GM23338 (cell line): ENCODE measurements around the gene NKX2-3. TPM values are rescaled to one million over a fixed set of nuclear protein-coding genes. Genes with fewer than 3 reads are reported as not detected.

Experiments
- ATAC-seq: fragments of 200-7000 bp; cut with Tn5 transposase; 3 replicates; pipeline ENCODE4 v1.9.1; 2020
- DNase-seq: peaks from one replicate; pipeline ENCODE4 v3.0.0-alpha.2; 2015; ENCODE audit warnings: low spot score
- H2AFZ ChIP-seq: fragments of 200-600 bp; sonication (generic); 2 replicates; pipeline ENCODE4 v1.8.0; 2016; ENCODE audit warnings: antibody characterized with exemption, mild to moderate bottlenecking, moderate library complexity
- H3F3A ChIP-seq: fragments of 200-600 bp; sonication (generic); replicated peaks from 2 replicates; pipeline ENCODE4 v1.8.0; 2017; ENCODE audit warnings: antibody characterized with exemption, mixed run types, low read depth
- H3K27ac ChIP-seq: fragments of 200-600 bp; sonication (generic); 2 replicates; pipeline ENCODE4 v1.6.1; 2016; ENCODE audit warnings: low read depth
- H3K27me3 ChIP-seq: fragments of 200-600 bp; sonication (generic); 2 replicates; pipeline ENCODE4 v1.8.0; 2016; ENCODE audit warnings: mild to moderate bottlenecking, mixed run types, moderate library complexity; ENCODE audit not compliant: insufficient read depth
- H3K36me3 ChIP-seq: fragments of 200-600 bp; sonication (generic); 2 replicates; pipeline ENCODE4 v1.8.0; 2016; ENCODE audit warnings: mild to moderate bottlenecking; ENCODE audit not compliant: insufficient read depth
- H3K4me1 ChIP-seq: fragments of 200-600 bp; sonication (generic); 2 replicates; pipeline ENCODE4 v1.8.0; 2016; ENCODE audit warnings: mild to moderate bottlenecking, moderate library complexity; ENCODE audit not compliant: insufficient read depth
- H3K4me2 ChIP-seq: fragments of 200-600 bp; sonication (generic); 2 replicates; pipeline ENCODE4 v1.7.1; 2017; ENCODE audit warnings: mixed run types
- H3K4me3 ChIP-seq: fragments of 200-600 bp; sonication (generic); 2 replicates; pipeline ENCODE4 v1.6.1; 2016; ENCODE audit warnings: mixed run types
- H3K79me2 ChIP-seq: fragments of 200-600 bp; sonication (generic); replicated peaks from 2 replicates; pipeline ENCODE4 v1.8.0; 2017; ENCODE audit warnings: mild to moderate bottlenecking; ENCODE audit not compliant: insufficient read depth
- H3K9me2 ChIP-seq: fragments of 200-600 bp; sonication (generic); 2 replicates; pipeline ENCODE4 v1.8.0; 2017; ENCODE audit not compliant: insufficient read depth
- H4K20me1 ChIP-seq: fragments of 200-600 bp; sonication (generic); replicated peaks from 2 replicates; pipeline ENCODE4 v1.8.0; 2017; ENCODE audit warnings: mild to moderate bottlenecking; ENCODE audit not compliant: insufficient read depth
- H3K27ac Mint-ChIP-seq: 2 replicates; pipeline ENCODE4 v1.8.0; 2020; ENCODE audit warnings: inconsistent platforms, mild to moderate bottlenecking, moderate library complexity, mixed read lengths
- H3K27me3 Mint-ChIP-seq: 3 replicates; pipeline ENCODE4 v1.8.0; 2022; ENCODE audit warnings: low read depth, mild to moderate bottlenecking, moderate library complexity, mixed read lengths, inconsistent platforms; ENCODE audit not compliant: insufficient read depth, poor library complexity
- H3K36me3 Mint-ChIP-seq: 3 replicates; pipeline ENCODE4 v1.8.0; 2021; ENCODE audit warnings: low read depth, mild to moderate bottlenecking, inconsistent platforms, moderate library complexity, mixed read lengths
- H3K4me1 Mint-ChIP-seq: 3 replicates; pipeline ENCODE4 v1.8.0; 2020; ENCODE audit warnings: mild to moderate bottlenecking, inconsistent platforms, mixed read lengths
- H3K4me3 Mint-ChIP-seq: 3 replicates; pipeline ENCODE4 v1.8.0; 2021; ENCODE audit warnings: moderate library complexity, mild to moderate bottlenecking, inconsistent platforms, mixed read lengths
- H3K9me3 Mint-ChIP-seq: 3 replicates; pipeline ENCODE4 v1.8.0; 2020; ENCODE audit warnings: moderate library complexity, mild to moderate bottlenecking, inconsistent platforms, mixed read lengths
- CREB1 ChIP-seq: fragments of 250-450 bp; sonication (Bioruptor Pico); IDR thresholded peaks from 2 replicates; pipeline ENCODE4 v1.5.0; 2020; ENCODE audit warnings: low read depth, mild to moderate bottlenecking, moderate library complexity
- CTCF ChIP-seq, 2 experiments: fragments of 200-600 bp in 1 of 2; sonication (generic) in 1 of 2; conservative IDR thresholded peaks; 2 replicates each; pipeline versions ENCODE4 v1.5.1 to v1.6.1; 2016 to 2017; ENCODE audit warnings: antibody characterized with exemption in 2 of 2, low read depth in 2 of 2, mild to moderate bottlenecking in 2 of 2, moderate library complexity in 1 of 2
- EZH2phosphoT487 ChIP-seq: fragments of 200-600 bp; sonication (generic); IDR thresholded peaks from one replicate; pipeline ENCODE4 v1.8.1; 2018; ENCODE audit warnings: antibody characterized with exemption; ENCODE audit not compliant: unreplicated experiment
- REST ChIP-seq: IDR thresholded peaks from one replicate; pipeline ENCODE4 v1.6.1; 2018; ENCODE audit warnings: antibody characterized with exemption; ENCODE audit not compliant: unreplicated experiment
- ZNF114 ChIP-seq: fragments of 250-450 bp; sonication (Bioruptor Pico); IDR thresholded peaks from 2 replicates; pipeline ENCODE4 v1.5.0; 2020; ENCODE audit warnings: mild to moderate bottlenecking, moderate library complexity
- ZNF331 ChIP-seq: fragments of 250-450 bp; sonication (Bioruptor Pico); IDR thresholded peaks from 2 replicates; pipeline ENCODE4 v1.5.0; 2020; ENCODE audit warnings: low read depth, mild to moderate bottlenecking, moderate library complexity
- ZNF462 ChIP-seq: fragments of 250-450 bp; sonication (Bioruptor Pico); IDR thresholded peaks from 2 replicates; pipeline ENCODE4 v1.5.0; 2020; ENCODE audit warnings: mild to moderate bottlenecking, moderate library complexity
- polyA plus RNA-seq: library from polyadenylated mRNA; unstranded; fragments of >200 nt; fragmentation: Nextera tagmentation; extraction: Ambion mirVana; gene quantifications from 2 replicates; pipeline ENCODE4 v1.2.1, GENCODE V29; 2016
- total RNA-seq: library from RNA; depleted of rRNA; stranded (reverse); fragments of >200 nt; shearing (Covaris generic); gene quantifications from 2 replicates; pipeline ENCODE4 v1.2.3, GENCODE V29; 2014

Gene NKX2-3
- total and polyA plus RNA-seq, 2 experiments from 2014 or later, result not detected

GRCh38 chr10:99555825-99556523, 23.2 kb downstream of the NKX2-3 start:
- peaks cover 9% of the 10 kb centered on the region for H3K4me1 ChIP-seq
- H3K9me2 ChIP-seq, result no peaks in the 10 kb centered on the region
- peaks cover 11% of the 10 kb centered on the region for H3K27me3 ChIP-seq
- H3K27ac Mint-ChIP-seq, result no peak overlapping the region; the same call in 1 of the 2 replicates
- peak overlapping the region; percentile 72; the same call in 1 of the 2 replicates for H2AFZ ChIP-seq
- no peak overlapping the region for H3K4me3 ChIP-seq
- H3K27ac ChIP-seq, result no peak overlapping the region
- no peak overlapping the region for H3K4me3 Mint-ChIP-seq
- peaks cover 2% of the 10 kb centered on the region for H3K27me3 Mint-ChIP-seq
- no peak for ATAC-seq
- no peak for TF ChIP-seq EZH2phosphoT487
- TF ChIP-seq CREB1, result no peak
- TF ChIP-seq ZNF114 (CRISPR knock-in tag), result no peak
- TF ChIP-seq ZNF462, result no peak
- TF ChIP-seq ZNF331 (CRISPR knock-in tag), result no peak
- no peak for TF ChIP-seq REST
- TF ChIP-seq CTCF (conservative IDR thresholded peaks at IDR 0.05; ENCODE audit: low read depth in 2 of 2), result no peak
- H3K9me3 Mint-ChIP-seq, result no peaks in the 10 kb centered on the region
- H4K20me1 ChIP-seq, result no peaks in the 10 kb centered on the region
- H3K4me1 Mint-ChIP-seq, result peaks cover 21% of the 10 kb centered on the region; the same call in 2 of the 3 replicates
- no peaks in the 10 kb centered on the region for H3K36me3 ChIP-seq
- DNase-seq, result no peak
- H3K36me3 Mint-ChIP-seq, result no peaks in the 10 kb centered on the region
- H3K4me2 ChIP-seq, result no peak overlapping the region
- H3K79me2 ChIP-seq, result no peaks in the 10 kb centered on the region
- H3F3A ChIP-seq, result no peaks in the 10 kb centered on the region
